ENCODE results near the gene PDE10A. TPM values are rescaled to one million over a fixed set of nuclear protein-coding genes. Genes with fewer than 3 reads are reported as not detected.
"Not testable (repeated sequence)": the region's sequence is repeated elsewhere in the genome, so short reads cannot be mapped to it uniquely, and the experiment has no call there.

The PDE10A gene
- total and polyA plus RNA-seq, 8 donors, result 0.78 to 58.2 (median 4.0) TPM; not detected in 1

- intact Hi-C loops (cut with DNase I; ENCODE audit: low total_unique reads), result no loop called here
- H3K4me3 ChIP-seq, result no peak overlapping the region
- DNase-seq, result no peak
- no peak for TF ChIP-seq EP300 (IDR thresholded peaks at IDR 0.05)
- no peak for TF ChIP-seq POLR2A (IDR thresholded peaks at IDR 0.05)
- TF ChIP-seq, protein P1, sequence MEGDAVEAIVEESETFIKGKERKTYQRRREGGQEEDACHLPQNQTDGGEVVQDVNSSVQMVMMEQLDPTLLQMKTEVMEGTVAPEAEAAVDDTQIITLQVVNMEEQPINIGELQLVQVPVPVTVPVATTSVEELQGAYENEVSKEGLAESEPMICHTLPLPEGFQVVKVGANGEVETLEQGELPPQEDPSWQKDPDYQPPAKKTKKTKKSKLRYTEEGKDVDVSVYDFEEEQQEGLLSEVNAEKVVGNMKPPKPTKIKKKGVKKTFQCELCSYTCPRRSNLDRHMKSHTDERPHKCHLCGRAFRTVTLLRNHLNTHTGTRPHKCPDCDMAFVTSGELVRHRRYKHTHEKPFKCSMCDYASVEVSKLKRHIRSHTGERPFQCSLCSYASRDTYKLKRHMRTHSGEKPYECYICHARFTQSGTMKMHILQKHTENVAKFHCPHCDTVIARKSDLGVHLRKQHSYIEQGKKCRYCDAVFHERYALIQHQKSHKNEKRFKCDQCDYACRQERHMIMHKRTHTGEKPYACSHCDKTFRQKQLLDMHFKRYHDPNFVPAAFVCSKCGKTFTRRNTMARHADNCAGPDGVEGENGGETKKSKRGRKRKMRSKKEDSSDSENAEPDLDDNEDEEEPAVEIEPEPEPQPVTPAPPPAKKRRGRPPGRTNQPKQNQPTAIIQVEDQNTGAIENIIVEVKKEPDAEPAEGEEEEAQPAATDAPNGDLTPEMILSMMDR (IDR thresholded peaks at IDR 0.05), result no peak
- TF ChIP-seq POLR2AphosphoS5 (IDR thresholded peaks at IDR 0.05), result no peak
- no peaks in the 10 kb centered on the region for H3K36me3 ChIP-seq
- peaks cover 0 to 7% (median 0%) of the 10 kb centered on the region in 4 donors for H3K4me1 ChIP-seq
- H3K27me3 ChIP-seq, result no peaks in the 10 kb centered on the region
- H3K27ac ChIP-seq, result no peak overlapping the region
- 54 to 80% (median 66%) methylated on average over 3 of the region's 3 CpGs for WGBS, 5 donors
- H3K9me3 ChIP-seq, result peaks cover 0 to 3% (median 0%) of the 10 kb centered on the region in 4 donors
These were observed 51.7 kb downstream of the PDE10A start for GRCh38 chr6:165611294-165611693.

DNA sequence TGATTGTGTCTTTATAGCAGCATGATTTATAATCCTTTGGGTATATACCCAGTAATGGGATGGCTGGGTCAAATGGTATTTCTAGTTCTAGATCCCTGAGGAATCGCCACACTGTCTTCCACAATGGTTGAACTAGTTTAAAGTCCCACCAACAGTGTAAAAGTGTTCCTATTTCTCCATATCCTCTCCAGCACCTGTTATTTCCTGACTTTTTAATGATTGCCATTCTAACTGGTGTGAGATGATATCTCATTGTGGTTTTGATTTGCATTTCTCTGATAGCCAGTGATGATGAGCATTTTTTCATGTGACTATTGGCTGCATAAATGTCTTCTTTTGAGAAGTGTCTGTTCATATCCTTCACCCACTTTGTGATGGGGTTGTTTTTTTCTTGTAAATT, 54.5 kb downstream of the PDE10A start:
- H3K27me3 ChIP-seq; H3K4me1 ChIP-seq; DNase-seq; intact Hi-C loops (cut with DNase I; ENCODE audit: low total_unique reads); H3K27ac ChIP-seq; H3K4me3 ChIP-seq; H3K9me3 ChIP-seq; H3K36me3 ChIP-seq: not testable (repeated sequence)
- WGBS, 5 donors, result 58 to 93% (median 86%) methylated on average over 1 of the region's 1 CpG

DNA sequence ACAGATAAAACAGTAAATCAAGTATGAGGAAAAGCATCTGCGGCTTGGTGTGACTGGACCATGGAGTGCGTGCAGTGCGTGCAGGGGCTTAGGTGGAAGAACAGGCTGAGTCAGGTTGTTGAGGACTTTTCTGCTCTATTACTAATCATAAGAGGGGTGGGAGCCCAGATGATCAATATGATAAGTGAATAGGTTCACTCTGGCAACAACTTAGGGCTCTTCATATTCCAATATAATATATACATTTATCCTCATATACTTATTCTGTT, 56.4 kb downstream of the PDE10A start:
- Histone ChIP-seq H3K27ac (peak overlapping the region in 1 of 5 donors; percentile 43), H3K36me3 (no peaks in the 10 kb centered on the region), H3K27me3 (no peaks in the 10 kb centered on the region), H3K4me1 (peaks cover 0 to 8% (median 4%) of the 10 kb centered on the region in 4 donors), H3K9me3 (peaks cover 0 to 3% (median 0%) of the 10 kb centered on the region in 4 donors), H3K4me3 (no peak overlapping the region)
- 49 to 72% (median 57%) methylated on average over 3 of the region's 3 CpGs for WGBS, 5 donors
- TF ChIP-seq POLR2A (IDR thresholded peaks at IDR 0.05) (no peak), POLR2AphosphoS5 (IDR thresholded peaks at IDR 0.05) (no peak), EP300 (IDR thresholded peaks at IDR 0.05) (no peak)
- TF ChIP-seq, protein P1 (IDR thresholded peaks at IDR 0.05), result no peak
- intact Hi-C loops (cut with DNase I; ENCODE audit: low total_unique reads), result no loop called here
- no peak for DNase-seq

- 25 to 60% (median 48%) methylated on average over 13 of the region's 13 CpGs for WGBS, 5 donors
- H3K4me3 ChIP-seq, result no peak overlapping the region
- no peak for TF ChIP-seq POLR2AphosphoS5 (IDR thresholded peaks at IDR 0.05)
- no peak for TF ChIP-seq EP300 (IDR thresholded peaks at IDR 0.05)
- TF ChIP-seq, protein P1 (IDR thresholded peaks at IDR 0.05), result no peak
- TF ChIP-seq POLR2A (IDR thresholded peaks at IDR 0.05), result no peak
These were observed 56.9 kb downstream of the PDE10A start for GRCh38 chr6:165605901-165606739.

More at GRCh38 chr6:165605901-165606739, 56.9 kb downstream of the PDE10A start:
- Histone ChIP-seq H3K27ac (peak overlapping the region in 2 of 5 donors; percentile 36 to 43), H3K4me1 (peaks cover 0 to 8% (median 4%) of the 10 kb centered on the region in 4 donors), H3K9me3 (peaks cover 0 to 3% (median 0%) of the 10 kb centered on the region in 4 donors), H3K36me3 (no peaks in the 10 kb centered on the region), H3K27me3 (no peaks in the 10 kb centered on the region)
- intact Hi-C loops (cut with DNase I; ENCODE audit: low total_unique reads), result no loop called here
- peak; percentile 37 to 83 for DNase-seq
